GM21619 (cell line): ENCODE data around the gene SSR2.

Experiments used
- ATAC-seq: cut with Tn5 transposase; IDR thresholded peaks from one replicate; pipeline ENCODE4 v1.9.1; 2021; ENCODE audit not compliant: unreplicated experiment

The SSR2 gene

DNA sequence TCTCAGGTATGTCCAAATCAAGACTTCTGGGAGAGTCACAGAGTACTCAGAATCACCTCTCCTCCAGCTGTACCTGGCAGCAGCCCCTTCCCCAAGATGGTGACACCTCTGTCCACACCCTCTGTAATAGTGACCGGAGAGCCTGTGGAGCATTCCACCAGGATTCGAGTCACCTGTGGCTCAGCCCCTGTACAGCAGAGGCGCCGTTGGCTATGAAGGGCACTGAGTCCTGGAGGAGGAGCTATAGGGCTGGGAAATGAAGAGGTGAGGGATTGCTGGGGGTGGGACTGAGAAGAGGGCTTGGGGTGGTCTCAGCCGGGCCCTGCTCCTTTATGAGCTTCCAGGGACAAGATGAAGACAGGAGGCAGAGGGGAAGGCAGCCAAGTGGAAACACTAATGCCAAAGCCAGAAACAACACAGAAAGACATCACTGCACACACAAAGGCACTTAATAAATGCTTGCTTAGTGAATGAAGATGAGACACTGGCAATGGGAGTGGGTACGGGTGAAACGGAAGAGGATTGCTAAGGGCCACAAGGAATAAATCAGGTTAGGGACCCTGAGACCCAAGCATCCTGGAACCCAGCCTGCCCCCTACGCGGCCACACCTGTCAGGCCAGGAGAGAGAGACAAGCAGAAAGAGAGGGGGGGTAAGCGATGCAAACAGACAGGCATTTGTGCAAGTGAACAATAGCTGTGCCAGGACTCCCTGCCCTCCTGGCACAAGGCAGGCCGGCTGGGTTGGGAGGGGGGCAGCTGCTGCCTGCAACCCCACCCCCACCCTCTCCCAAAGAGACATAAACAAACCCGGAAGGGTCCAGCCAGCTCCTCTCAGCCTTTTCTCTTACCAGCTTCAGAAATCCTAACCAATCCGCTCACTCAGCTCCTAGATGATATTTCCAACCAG is 46.3 kb downstream of the SSR2 start:
- no peak for ATAC-seq

DNA sequence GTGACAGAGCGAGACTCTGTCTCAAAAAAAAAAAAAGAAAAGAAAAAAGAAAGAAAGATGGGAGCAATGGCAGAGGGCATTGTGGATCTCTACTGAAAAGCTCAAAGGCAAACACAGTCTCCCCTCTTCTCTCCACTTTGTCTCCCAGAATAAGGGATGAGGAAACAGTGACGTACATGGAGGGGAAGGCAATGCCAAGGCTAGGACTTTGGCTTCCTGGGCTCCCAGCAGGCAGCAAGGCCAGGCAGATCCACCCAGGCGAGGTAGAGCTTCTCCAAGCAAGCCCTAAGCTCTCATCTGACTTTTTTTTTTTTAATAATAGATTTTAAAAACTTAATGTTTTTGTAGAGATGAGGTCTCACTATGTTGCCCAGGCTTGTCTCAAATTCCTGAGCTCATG is 47.0 kb downstream of the SSR2 start:
- ATAC-seq: no peak

DNA sequence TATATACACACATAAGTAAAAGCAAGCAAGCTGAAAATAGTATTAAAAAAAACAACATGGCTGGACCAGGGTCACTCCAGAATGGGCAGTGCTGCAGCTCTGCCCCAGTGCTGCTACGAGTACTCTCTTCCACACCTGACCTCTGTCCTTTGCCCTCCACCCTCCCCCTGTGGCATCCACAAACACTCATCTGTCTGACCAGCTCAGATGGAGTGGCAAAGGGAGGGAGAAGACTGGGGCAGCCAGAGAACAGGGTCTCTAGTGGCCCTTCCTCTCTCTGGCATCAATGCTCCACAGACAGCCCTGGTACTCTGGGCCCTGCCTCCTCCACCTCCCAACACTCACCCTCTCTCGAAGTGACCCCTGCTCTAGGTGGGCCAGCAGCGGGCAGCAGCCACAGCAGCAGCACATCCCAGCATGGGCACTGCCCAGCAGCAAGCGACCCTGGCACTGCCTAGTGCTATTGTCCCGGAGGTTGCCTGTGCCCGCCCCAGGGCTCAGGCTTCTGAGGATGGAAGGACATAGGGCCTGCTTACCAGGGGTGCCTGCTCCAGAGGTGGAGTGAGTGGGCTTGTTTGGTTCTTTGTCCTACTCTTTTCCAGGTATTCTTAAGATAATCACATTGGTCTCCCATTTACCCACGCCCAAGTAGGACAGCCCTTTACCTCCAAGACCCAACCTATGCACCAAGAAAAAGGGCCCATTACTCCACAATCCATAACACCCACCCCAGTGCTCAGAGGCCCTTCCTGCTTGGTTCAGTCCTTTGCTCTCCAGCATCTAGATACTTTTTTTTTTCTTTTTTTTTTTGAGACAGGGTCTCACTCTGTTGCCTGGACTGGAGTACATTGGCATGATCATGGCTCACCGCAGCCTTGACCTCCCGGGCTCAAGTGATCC is 48.6 kb downstream of the SSR2 start:
- no peak for ATAC-seq

DNA sequence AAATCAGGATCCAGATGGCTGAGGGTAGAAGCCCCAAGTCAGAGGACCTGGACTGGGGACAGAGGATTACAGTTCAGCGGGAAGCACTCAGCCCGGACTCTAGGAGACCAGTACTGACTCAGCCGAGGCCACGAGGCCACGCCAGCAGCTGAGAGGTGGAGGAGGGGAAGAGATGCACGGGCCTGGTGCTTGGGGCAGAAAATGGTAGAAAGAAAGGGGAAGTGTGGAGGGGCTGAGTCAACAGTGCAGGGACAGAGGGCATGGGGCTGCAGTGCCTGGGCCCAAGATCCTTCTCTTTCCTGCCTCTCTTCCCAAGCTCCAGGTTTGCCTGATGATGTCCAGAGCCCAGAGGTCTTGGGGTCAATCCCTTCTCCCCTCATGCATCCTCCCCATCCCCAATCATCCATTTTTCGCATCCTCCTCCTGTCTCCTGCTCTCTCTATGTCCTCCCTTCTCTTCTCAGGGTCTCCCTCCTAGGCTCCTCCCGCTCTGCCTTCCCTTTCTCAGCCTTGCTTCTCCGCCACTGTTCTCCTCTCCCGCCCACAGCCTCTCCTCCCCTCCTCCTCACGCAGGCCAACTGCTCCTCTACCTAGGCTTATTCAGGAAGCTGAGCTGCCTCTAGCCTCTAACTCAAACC is 50.1 kb downstream of the SSR2 start:
- peak; percentile 76 for ATAC-seq

DNA sequence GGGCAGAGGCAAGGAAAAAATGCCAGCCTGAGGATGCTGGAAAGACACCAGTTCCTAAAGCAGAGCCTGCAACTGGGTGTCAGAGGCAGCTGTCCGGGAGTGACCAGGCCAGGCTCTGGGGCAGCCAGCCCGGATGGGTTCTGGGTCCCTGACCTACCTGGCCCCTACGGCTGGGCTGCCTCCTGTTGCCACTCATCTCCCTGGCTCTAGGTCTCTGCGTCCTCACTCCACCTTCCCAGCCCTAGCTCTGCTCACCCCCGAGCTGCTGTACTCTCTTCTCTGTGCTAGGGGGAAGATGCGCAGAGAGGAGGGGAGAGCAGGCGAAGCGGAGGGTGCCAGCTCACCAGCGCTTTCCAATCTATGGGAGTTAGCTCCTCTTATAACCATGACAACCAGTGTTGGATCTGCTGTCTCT is 51.4 kb downstream of the SSR2 start:
- no peak for ATAC-seq

DNA sequence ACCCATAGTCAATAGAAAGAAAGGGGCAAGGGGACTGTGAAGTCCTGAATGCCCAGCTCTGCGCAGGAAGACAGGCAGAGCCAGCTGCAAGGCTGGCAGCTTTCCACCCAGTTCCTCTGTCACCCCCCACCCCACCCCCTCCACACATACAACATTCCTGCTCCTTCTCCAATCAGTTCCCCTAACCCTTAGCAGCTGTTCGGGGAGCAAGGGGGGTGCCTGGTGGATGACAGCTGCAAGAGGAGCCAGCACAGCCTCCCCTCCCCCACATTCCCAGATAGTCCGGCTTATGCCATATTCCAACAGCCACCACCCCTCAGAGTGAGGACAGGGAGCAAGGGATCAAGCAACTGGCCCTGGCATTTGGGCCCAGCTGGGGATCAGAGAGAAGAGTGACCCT is 52.1 kb downstream of the SSR2 start:
- ATAC-seq: no peak

DNA sequence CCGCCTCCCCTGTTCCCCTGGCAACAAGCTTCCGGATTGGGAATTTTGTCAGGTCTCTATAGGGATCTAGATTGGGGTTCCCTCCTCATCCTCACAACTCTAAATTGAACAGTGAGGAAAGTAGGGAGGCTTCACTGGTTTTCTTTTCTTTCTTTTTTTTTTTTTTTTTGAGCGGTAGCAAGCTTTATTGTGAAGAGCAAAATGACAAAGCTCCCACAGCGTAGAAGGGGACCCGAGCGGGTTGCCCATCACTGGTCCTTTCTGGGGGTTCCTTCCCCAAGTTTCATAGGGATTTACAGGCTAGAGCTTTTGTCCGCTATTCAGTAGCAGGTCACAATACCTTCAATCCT is 52.7 kb downstream of the SSR2 start:
- no peak for ATAC-seq

DNA sequence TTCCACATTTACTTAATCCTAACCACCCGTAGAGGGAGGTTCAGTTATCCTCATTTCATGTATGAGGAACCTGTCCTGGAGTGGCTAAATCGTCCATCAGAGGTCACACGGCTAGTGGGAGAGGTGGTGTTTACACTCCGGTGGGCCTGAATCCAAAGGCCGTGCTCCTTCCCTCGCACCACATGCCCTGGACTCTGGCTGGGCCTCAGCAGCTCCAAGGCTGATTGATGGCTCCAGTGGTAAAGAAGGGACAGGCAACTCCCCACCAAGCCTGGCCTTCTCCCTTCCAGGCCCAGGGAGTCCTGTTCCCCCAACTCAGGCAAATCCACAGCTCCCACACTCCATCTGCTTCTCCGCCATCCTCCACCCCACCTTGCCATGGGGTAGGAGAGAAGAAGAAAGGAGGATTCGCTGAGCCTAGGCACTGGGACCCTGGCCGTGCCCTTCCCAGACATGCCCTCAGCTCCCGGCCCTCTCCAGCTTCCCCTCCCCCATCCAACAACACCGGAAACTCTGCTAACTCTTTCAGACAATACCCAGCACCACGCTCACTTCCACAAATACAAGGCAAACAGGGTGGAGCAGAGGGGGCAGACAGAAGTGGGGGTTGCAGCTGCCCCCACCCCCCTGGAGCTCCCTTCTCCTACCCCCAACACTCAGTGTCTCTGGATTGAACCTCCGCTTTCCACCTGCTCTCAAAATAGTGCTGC is 53.3 kb downstream of the SSR2 start:
- ATAC-seq: no peak

DNA sequence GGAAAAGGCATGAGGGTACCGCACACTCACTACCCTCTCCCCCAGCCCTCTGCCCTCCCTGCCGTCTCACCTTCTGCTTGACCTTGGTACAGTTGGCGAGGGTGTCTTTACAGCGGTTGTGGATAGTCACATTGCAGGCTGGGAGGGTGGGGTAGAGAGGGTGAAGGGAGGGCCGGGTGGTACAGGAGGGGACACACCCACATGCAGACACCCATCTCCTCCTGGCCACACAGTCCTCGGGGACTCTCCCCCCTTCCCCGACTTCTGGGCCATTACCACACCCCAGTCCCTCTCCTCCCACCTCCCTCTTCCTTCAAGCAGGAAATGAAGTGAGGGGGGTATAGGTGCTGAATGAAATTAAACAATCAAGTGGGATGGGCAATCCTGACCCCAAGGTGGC is 54.0 kb downstream of the SSR2 start:
- no peak for ATAC-seq

DNA sequence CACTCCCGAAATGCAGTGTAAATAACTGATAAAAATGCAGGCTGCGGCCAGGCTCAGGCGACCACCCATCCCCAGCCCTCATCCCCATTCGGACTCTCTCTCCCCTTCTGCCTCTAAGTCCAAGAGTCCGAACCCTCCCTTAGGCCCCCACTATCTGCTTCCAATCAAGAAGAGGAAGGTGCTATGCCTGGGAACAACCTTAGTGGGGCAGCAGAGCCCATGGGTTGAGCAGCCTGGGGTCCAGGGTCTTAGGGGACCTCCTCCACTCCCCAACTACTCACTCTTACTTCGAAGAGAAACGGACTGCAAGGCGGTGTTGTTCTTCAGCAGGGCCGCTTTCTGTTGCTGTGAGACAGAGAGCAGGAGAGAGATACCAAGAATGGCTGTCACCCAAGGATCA is 54.6 kb downstream of the SSR2 start:
- ATAC-seq: no peak

DNA sequence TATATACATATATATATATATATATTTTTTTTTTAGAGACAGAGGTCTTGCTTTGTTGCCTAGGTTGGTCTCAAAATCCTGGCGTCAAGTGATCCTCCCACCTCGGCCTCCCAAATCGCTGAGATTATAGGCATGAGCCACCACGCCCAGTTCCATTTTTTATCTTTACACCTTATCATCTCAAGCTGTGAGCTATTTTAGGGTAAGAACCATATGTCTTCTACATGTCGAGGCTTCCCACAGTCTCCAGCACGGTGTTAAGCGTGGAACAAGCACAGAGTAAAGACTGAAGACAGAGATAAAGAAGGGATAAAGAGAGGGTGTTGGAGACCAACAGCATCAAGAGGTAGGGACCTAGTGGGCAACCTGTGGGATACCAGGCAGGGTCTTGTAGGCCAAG is 56.6 kb downstream of the SSR2 start:
- ATAC-seq: no peak

DNA sequence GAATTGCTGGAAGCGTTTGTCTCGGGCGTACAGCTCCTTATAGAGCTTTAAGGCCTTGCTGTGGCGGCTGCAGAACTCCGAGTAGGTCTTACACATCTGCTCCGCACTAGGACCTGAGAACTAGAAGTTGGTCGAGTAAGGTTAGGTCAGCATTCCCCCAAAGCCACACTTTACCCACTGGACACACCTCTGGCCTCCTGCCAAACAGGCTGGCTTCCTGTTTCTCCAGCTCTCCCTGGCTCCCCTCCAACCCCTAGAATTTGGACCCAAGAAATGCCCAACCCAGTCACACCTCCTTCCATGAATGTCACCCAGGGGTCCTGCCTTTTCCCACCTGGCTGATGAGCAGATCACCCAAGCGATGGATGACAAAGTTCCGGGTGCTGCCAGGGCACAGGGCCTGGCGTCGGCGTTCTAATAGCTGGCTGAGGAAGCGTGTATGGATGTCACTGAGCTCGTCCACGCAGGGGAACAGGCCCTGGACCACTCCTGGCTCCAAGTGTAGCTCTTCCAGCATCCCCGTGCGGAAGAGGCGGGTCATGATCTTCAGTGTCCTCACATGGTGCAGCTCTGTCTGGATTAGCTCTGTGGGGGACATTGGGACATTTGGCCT is 58.0 kb downstream of the SSR2 start:
- no peak for ATAC-seq

DNA sequence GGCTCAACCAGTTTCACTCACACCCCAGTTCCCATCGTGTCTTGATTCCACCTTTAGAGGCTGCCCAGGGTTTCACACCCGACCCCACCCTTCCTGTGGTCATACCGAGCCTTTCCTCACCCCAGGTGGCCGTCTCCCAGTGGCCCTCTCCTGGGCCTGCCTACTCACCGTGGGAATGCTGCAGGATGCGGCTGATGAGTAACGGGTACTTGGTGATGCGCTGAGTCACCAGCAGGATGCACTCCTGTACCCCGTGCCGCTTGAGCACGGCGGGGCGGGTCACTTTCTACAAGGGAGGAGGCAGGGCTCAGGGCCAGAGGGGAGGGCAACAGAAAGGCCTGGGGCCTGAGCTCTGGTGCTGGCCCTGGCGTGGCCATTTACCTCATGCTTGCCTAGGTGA is 58.8 kb downstream of the SSR2 start:
- ATAC-seq: no peak

DNA sequence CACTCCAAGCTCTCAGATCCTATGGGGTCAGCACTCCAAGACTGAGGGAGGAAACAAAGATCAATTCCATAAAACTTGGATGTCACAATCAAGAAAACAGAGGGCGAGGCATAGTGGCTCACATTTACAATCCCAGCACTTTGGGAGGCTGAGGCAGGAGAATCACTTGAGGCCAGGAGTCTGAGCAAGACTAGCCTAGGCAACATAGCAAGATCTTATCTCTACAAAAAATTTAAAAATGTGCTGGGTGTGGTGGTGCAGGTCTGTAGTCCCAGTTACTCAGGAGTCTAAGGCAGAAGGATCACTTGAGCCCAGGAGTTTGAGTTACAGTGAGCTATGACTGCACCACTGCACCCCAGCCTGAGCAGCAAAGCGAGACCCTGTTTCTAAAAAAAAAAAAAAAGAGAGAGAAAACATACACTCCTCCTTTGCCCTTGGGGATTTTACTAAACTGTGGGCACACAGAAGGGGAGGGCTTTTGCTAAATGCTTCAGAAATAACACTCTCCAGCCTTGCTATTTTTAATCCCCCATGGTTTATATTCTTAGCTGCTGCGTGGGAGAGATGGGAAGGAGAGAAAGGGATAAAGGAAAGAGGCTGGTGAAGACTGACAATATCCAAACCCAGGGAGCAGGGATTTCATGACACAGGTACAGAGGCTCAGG is 60.5 kb downstream of the SSR2 start:
- no peak for ATAC-seq
